Measurements from ENCODE around the gene CCR4.
"Not testable (repeated sequence)": the region's sequence is repeated elsewhere in the genome, so short reads cannot be mapped to it uniquely, and the experiment has no call there.

DNA sequence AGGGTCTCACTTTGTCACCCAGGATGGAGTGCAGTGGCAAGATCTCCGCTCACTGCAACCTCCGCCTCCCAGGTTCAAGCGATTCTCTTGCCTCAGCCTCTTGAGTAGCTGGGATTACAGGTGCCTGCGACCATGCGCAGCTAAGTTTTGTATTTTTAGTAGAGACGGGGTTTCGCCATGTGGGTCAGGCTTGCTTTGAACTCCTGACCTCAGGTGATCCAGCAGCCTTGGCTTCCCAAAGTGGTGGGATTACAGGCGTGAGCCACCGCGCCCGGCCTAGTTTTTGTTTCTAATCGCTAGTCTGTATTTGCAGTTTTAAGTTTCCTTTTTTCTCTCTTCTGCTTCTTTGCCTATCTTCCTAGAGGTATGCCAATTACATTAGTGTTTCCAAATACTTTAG lies 5.8 kb upstream of the CCR4 start:
- TF ChIP-seq CTCF (IDR thresholded peaks at IDR 0.05); SIN3A (IDR thresholded peaks at IDR 0.05; ENCODE audit: borderline replicate concordance, insufficient read depth, low read depth, low read length): not testable (repeated sequence)
